Raji (cell line): ENCODE measurements around the gene ZNF771.
A peak's percentile ranks its signal among the peaks of the same experiment; 100 is the strongest.

Experiments used
- POLR2A ChIP-seq: IDR thresholded peaks from 2 replicates; pipeline ENCODE4 v1.6.1; 2011; ENCODE audit warnings: low read depth, low read length, control low read depth; ENCODE audit not compliant: insufficient read depth

The ZNF771 gene

DNA sequence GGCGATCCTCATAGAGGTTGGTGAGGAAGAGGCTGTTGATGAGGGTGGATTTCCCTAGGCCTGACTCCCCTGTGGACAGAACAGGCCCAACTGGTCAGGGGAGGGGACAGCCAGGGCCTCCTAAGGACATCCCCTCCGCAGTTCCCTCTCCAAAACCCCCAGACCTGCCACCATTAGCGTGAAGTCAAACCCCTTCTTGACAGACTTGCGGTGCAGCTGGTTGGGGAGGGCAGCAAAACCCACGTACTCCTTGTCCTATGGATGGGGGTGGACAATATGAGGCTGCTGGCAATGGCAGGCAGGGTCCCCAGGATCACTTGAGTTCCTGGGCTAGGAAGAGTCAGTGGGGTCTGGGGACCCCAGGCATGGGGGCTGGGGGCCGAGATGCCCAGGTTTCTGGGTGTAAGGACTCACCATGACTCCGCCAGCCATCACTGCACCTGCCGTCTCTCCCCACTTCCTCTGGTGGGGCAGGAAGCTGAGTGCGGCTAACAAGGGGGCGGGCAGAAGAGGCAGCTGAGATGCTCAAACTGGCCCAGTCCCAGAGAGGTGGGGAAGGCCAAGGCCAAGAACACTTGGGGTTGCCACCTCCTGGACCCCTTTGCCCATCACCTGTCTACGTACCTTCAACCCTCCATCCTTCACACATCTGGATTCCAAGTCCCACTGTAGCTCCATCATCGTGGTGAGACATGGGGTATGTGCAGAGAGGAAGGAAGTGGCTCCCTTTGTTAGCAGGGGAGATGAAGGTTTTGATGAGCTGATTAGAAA lies 25.1 kb upstream of the ZNF771 start, which contains the start of gene SEPTIN1:
Gene SEPTIN1 (minus strand): TSS at position 451 of the 771 bp plus-strand sequence. CDS start 19 bp downstream, at position 432.
- TF ChIP-seq POLR2A: peak; percentile 94

GRCh38 chr16:30383521-30383920 lies 23.9 kb upstream of the ZNF771 start:
- no peak for TF ChIP-seq POLR2A

GRCh38 chr16:30394592-30395154 lies 12.7 kb upstream of the ZNF771 start:
- no peak for TF ChIP-seq POLR2A

GRCh38 chr16:30395155-30395991 lies 12.0 kb upstream of the ZNF771 start, which contains the start of gene ZNF48:
TSS of gene ZNF48 (plus strand) at chr16:30395420. CDS start at chr16:30395795, 375 bp downstream.
- peak; percentile 66 for TF ChIP-seq POLR2A

DNA sequence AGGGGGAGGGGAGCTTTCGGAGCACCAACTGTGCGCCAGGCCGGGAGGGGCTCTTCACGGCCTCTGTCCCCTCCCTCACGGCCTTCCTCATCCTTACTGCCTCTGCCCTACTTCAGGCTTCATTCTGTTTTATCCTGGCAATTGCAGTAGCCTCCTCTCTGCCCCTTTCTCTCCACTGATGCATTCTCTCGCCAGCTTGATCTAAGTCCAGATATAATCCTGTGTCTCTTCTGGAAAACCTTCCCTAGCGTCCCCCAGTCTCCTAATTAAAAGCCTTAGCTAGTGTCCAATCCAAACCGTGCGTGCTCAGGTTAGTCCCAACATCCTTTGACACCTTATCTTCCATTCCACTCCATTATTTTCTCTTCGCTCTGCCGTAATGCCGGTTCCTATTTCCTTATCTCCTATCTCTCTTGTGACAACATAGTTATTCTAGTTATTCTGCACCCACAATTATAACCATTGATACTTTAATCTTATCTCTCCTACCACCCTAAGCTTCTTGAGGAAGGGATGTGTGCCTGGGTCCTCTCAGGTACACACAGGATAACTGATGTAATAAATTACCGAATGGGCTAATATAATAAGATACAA lies 11.3 kb upstream of the ZNF771 start:
- TF ChIP-seq POLR2A: no peak

DNA sequence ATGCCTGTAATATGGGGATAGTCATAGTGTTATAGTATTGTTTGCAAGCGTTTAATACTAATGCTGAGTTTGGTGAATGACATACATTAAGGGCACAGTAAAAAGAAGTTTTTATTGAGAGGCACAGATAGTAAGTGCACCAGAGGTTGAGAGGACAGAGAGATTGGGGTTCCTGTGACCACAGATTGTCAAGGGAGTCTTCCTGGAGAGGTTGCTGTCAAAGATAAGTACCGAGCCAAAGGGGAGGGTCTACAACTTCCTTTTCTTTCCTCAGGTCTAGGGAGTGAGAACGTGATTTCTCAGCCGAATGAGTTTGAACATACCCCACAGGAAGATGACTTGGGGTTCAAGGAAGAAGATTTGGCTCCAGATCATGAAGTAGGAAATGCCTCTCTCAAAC lies 10.3 kb upstream of the ZNF771 start:
- no peak for TF ChIP-seq POLR2A

DNA sequence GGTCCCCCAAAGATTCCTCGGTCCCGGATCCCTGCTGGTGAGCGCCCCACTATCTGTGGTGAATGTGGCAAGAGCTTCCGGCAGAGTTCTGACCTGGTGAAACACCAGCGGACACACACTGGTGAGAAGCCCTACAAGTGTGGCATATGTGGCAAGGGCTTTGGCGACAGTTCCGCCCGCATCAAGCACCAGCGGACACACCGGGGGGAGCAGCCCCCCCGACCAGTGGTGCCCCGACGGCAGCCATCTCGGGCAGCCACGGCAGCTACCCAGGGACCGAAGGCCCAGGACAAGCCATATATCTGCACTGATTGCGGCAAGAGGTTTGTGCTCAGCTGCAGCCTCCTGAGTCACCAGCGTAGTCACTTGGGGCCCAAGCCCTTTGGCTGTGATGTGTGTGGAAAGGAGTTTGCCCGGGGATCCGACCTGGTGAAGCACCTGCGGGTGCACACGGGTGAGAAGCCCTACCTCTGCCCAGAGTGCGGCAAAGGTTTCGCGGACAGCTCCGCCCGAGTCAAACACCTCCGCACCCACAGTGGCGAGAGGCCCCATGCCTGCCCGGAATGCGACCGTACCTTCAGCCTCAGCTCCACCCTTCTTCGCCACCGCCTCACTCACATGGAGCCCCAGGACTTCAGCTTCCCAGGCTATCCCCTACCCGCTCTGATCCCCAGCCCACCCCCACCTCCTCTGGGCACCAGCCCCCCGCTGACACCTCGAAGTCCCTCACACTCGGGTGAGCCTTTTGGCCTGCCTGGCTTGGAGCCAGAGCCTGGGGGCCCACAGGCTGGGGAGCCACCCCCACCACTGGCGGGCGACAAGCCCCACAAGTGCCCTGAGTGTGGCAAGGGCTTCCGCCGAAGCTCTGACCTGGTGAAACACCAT lies 9.4 kb upstream of the ZNF771 start:
- no peak for TF ChIP-seq POLR2A

- TF ChIP-seq POLR2A: no peak
These were observed 8.6 kb upstream of the ZNF771 start for GRCh38 chr16:30398661-30399434.

- no peak for TF ChIP-seq POLR2A
These were observed 7.8 kb upstream of the ZNF771 start for GRCh38 chr16:30399435-30400186.

- TF ChIP-seq POLR2A: no peak
These were observed 5.5 kb upstream of the ZNF771 start for GRCh38 chr16:30401768-30402425.

- TF ChIP-seq POLR2A: no peak
These were observed 658 bp upstream of the ZNF771 start for GRCh38 chr16:30406795-30407101.

DNA sequence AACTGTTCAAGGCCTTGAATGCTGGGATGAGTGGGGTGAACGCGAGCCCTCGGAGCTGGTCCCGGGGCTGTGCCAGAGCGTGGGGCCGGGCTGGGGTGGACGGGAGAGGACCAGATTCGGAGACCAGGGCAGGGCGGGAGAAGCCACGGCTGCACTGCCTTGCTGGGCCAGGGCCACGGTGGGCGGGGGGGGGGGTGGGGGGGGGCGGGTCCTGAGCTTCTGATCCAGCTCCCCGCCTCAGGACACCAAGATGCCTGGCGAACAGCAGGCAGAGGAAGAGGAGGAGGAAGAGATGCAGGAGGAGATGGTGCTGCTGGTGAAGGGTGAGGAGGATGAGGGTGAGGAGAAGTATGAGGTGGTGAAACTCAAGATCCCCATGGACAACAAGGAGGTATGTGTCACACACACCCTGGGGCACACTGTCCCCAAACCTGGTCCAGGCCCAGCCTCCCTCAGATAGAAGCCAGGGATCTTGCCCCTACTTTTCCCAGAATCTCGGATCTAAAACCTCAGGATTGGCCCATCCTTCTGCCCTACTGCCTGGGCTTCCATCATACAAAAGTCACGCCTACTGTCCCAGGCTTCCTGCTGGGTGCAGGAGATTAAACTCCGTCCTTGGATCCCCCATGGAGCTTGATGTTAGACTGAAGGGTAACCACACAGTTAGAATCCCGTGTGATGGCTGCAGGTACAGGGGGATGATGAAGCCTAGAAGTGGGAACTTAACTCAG lies 563 bp downstream of the ZNF771 start:
- TF ChIP-seq POLR2A: no peak
